GM12878 (cell line): ENCODE results near the gene PHACTR3. TPM values are rescaled to one million over a fixed set of nuclear protein-coding genes. Genes with fewer than 3 reads are reported as not detected.

Experiments
- ATAC-seq: fragments of 200-7000 bp; cut with Tn5 transposase; 3 replicates; pipeline ENCODE4 v1.9.1; 2020; ENCODE audit warnings: mild to moderate bottlenecking, moderate library complexity
- BruUV-seq: library from RNA; stranded (reverse); fragments of 400-500 nt; replicated peaks from 2 replicates; lab custom pipeline; 2021; lab: Mats Ljungman, UMichigan
- CTCF ChIA-PET: fragments of 300-600 bp; sonication (Branson Sonifier 250); formaldehyde crosslinking; extraction: SDS; loops from one replicate; lab custom pipeline; 2021; ENCODE audit warnings: inconsistent platforms; lab: Yijun Ruan, JAX
- POLR2A ChIA-PET: fragments of 350-600 bp; formaldehyde crosslinking; extraction: SDS; loops from one replicate; lab custom pipeline; 2021; ENCODE audit warnings: inconsistent platforms; lab: Charles Lee
- RAD21 ChIA-PET: fragments of 300-600 bp; sonication (Branson Sonifier 250); formaldehyde crosslinking; loops from one replicate; lab custom pipeline; 2023; ENCODE audit warnings: antibody characterized with exemption; ENCODE audit not compliant: unreplicated experiment; lab: Charles Lee
- SMC1A ChIA-PET: fragments of 300-600 bp; sonication (Branson Sonifier 250); formaldehyde crosslinking; loops from one replicate; lab custom pipeline; 2023; ENCODE audit not compliant: unreplicated experiment, uncharacterized antibody; lab: Charles Lee
- DNase-seq: peaks from one replicate; pipeline ENCODE4 v3.0.0-alpha.2; 2011; ENCODE audit warnings: low read depth, low spot score
- FAIRE-seq: peaks from 3 replicates; lab custom pipeline; 2011; peaks lifted over from hg19 to GRCh38; lab: Jason Lieb, UNC
- H2AFZ ChIP-seq: 2 replicates; pipeline ENCODE4 v1.6.0; 2011; ENCODE audit warnings: low read depth, low read length, control low read depth; ENCODE audit not compliant: control insufficient read depth
- H3K27ac ChIP-seq: 2 replicates; pipeline ENCODE4 v1.5.1; 2011; ENCODE audit warnings: control low read depth; ENCODE audit not compliant: control insufficient read depth, insufficient read depth
- H3K27me3 ChIP-seq, 2 experiments: replicated peaks in 1 of 2; 2 replicates each; pipeline versions ENCODE4 v1.6.0 to v1.6.1; 2011; ENCODE audit warnings: low read length in 1 of 2; ENCODE audit not compliant: control insufficient read depth in 2 of 2, insufficient read depth in 2 of 2
- H3K36me3 ChIP-seq, 2 experiments: 2 replicates each; pipeline ENCODE4 v1.5.1; 2011; ENCODE audit warnings: low read length in 1 of 2; ENCODE audit not compliant: control insufficient read depth in 2 of 2, insufficient read depth in 2 of 2
- H3K4me1 ChIP-seq: 2 replicates; pipeline ENCODE4 v1.6.1; 2011; ENCODE audit warnings: mild to moderate bottlenecking, low read length, moderate library complexity, mixed read lengths; ENCODE audit not compliant: control insufficient read depth, insufficient read depth
- H3K4me2 ChIP-seq: 2 replicates; pipeline ENCODE4 v1.6.0; 2011; ENCODE audit warnings: control low read depth; ENCODE audit not compliant: control insufficient read depth, insufficient read depth
- H3K4me3 ChIP-seq: fragments of 200-600 bp; sonication (generic); 2 replicates; pipeline ENCODE4 v1.5.1; 2016
- H3K79me2 ChIP-seq: 2 replicates; pipeline ENCODE4 v1.6.0; 2011; ENCODE audit warnings: low read length; ENCODE audit not compliant: control insufficient read depth, insufficient read depth
- H3K9ac ChIP-seq: 2 replicates; pipeline ENCODE4 v1.8.0; 2011; ENCODE audit warnings: low read length, control low read depth, mixed read lengths; ENCODE audit not compliant: control insufficient read depth, insufficient read depth
- H3K9me3 ChIP-seq: replicated peaks from 3 replicates; pipeline ENCODE4 v1.5.1; 2011; ENCODE audit warnings: mild to moderate bottlenecking, low read length; ENCODE audit not compliant: control insufficient read depth, insufficient read depth
- H4K20me1 ChIP-seq: 2 replicates; pipeline ENCODE4 v1.6.0; 2011; ENCODE audit not compliant: control insufficient read depth, insufficient read depth
- CBFB ChIP-seq: IDR thresholded peaks from 2 replicates; pipeline ENCODE4 v1.6.1; 2016; ENCODE audit warnings: antibody characterized with exemption, low read depth
- CBX5 ChIP-seq: sonication (generic); IDR thresholded peaks from 2 replicates; pipeline ENCODE4 v1.6.1; 2016; ENCODE audit warnings: low read depth, moderate library complexity, mild to moderate bottlenecking, inconsistent platforms
- FOS ChIP-seq: IDR thresholded peaks from 3 replicates; pipeline ENCODE4 v1.6.1; 2011; ENCODE audit warnings: borderline replicate concordance; ENCODE audit not compliant: insufficient read length; ENCODE audit errors: extremely low read depth
- KDM1A ChIP-seq: fragments of 200-600 bp; sonication (generic); IDR thresholded peaks from 2 replicates; pipeline ENCODE4 v1.6.1; 2016; ENCODE audit warnings: borderline replicate concordance
- MAX ChIP-seq: IDR thresholded peaks from 2 replicates; pipeline ENCODE4 v1.6.1; 2012; ENCODE audit warnings: low read depth, low read length, improper control_type of control experiment
- NR2C1 ChIP-seq: fragments of 450-650 bp; IDR thresholded peaks from 2 replicates; pipeline ENCODE4 v1.6.1; 2017; ENCODE audit warnings: antibody characterized with exemption, mild to moderate bottlenecking, moderate library complexity
- PBX3 ChIP-seq: IDR thresholded peaks from 2 replicates; pipeline ENCODE4 v1.6.1; 2011; ENCODE audit warnings: mild to moderate bottlenecking, low read depth, low read length, moderate library complexity; ENCODE audit not compliant: insufficient replicate concordance
- POLR2AphosphoS5 ChIP-seq: IDR thresholded peaks from 2 replicates; pipeline ENCODE4 v1.6.1; 2011; ENCODE audit warnings: mild to moderate bottlenecking, low read length, inconsistent platforms
- TAF1 ChIP-seq: IDR thresholded peaks from 2 replicates; pipeline ENCODE4 v1.6.1; 2011; ENCODE audit warnings: mild to moderate bottlenecking, low read depth, low read length, borderline replicate concordance
- TCF3 ChIP-seq: IDR thresholded peaks from 2 replicates; pipeline ENCODE4 v1.6.1; 2012; ENCODE audit warnings: low read depth, mild to moderate bottlenecking, low read length, borderline replicate concordance; ENCODE audit not compliant: insufficient read depth
- ZBTB4 ChIP-seq: fragments of 450-650 bp; formaldehyde crosslinking; IDR thresholded peaks from 2 replicates; pipeline ENCODE4 v1.4.0; 2022; ENCODE audit warnings: mild to moderate bottlenecking, moderate library complexity
- WGBS: methylation state at CpG from one replicate; pipeline ENCODE4 v1.1.6; 2016; ENCODE audit warnings: low lambda C conversion rate; ENCODE audit not compliant: insufficient replicate concordance, insufficient coverage; ENCODE audit errors: missing lambda C conversion rate; 5-methylcytosine and 5-hydroxymethylcytosine counted together
- in situ Hi-C: fragments of 300-500 bp; cut with MboI; formaldehyde crosslinking; loops from 9 replicates; pipeline ENCODE4 v1.14.3; 2018; ENCODE audit warnings: mixed read lengths
- intact Hi-C: fragments of 100-400 bp; cut with micrococcal nuclease; formaldehyde crosslinking; loops from one replicate; pipeline ENCODE4 v1.14.2; 2022; ENCODE audit not compliant: unreplicated experiment
- polyA plus RNA-seq, 11 experiments: library from polyadenylated mRNA; depleted of rRNA in 4 of 11; unstranded in 6 of 11; stranded (reverse) in 5 of 11; fragments of >200 nt; fragmentation: Nextera tagmentation in 4 of 11; fragmentation: Illumina TruSeq in 1 of 11; extraction: Ambion mirVana in 4 of 11; extraction: Trizol in 1 of 11; gene quantifications; 1 replicate in 1 of 11; 2 replicates in 10 of 11; pipeline versions ENCODE4 v1.2.1 to v1.2.3, GENCODE V29; 2011 to 2016; ENCODE audit warnings: inconsistent platforms in 2 of 11, missing spikeins in 2 of 11, low read depth in 1 of 11
- total RNA-seq, 4 experiments: library from RNA; depleted of rRNA in 3 of 4; stranded (reverse); fragments of >200 nt in 3 of 4; fragmentation: Illumina TruSeq in 1 of 4; extraction: Trizol in 1 of 4; gene quantifications; 2 replicates each; pipeline versions ENCODE4 v1.2.1 to v1.2.3, GENCODE V29; 2013 to 2021
- TF ChIP-seq, protein P1 (sequence below): fragments of 150-350 bp; IDR thresholded peaks from 2 replicates; pipeline ENCODE4 v1.6.1; 2016; ENCODE audit warnings: low read depth, low read length

PHACTR3 gene
- total and polyA plus RNA-seq, 10 of the 15 experiments (the other 5 are each of a cell fraction or from before 2014, with no cell fraction given): 0.17 to 2.7 (median 0.27) TPM; not detected in 1

- Histone ChIP-seq H3K27ac (no peak overlapping the region), H3K79me2 (no peaks in the 10 kb centered on the region), H3K9ac (no peak overlapping the region), H2AFZ (peak overlapping the region; percentile 37), H3K36me3 (no peaks in the 10 kb centered on the region), H3K4me3 (no peak overlapping the region), H4K20me1 (no peaks in the 10 kb centered on the region), H3K27me3 (no peaks in the 10 kb centered on the region; a peak in 1 of 4 replicates), H3K4me2 (no peak overlapping the region), H3K9me3 (no peaks in the 10 kb centered on the region), H3K4me1 (peaks cover 17% of the 10 kb centered on the region)
- TF ChIP-seq MAX: no peak
- TF ChIP-seq POLR2AphosphoS5: no peak
- TF ChIP-seq FOS: no peak
- TF ChIP-seq TCF3: no peak
- TF ChIP-seq, protein P1, sequence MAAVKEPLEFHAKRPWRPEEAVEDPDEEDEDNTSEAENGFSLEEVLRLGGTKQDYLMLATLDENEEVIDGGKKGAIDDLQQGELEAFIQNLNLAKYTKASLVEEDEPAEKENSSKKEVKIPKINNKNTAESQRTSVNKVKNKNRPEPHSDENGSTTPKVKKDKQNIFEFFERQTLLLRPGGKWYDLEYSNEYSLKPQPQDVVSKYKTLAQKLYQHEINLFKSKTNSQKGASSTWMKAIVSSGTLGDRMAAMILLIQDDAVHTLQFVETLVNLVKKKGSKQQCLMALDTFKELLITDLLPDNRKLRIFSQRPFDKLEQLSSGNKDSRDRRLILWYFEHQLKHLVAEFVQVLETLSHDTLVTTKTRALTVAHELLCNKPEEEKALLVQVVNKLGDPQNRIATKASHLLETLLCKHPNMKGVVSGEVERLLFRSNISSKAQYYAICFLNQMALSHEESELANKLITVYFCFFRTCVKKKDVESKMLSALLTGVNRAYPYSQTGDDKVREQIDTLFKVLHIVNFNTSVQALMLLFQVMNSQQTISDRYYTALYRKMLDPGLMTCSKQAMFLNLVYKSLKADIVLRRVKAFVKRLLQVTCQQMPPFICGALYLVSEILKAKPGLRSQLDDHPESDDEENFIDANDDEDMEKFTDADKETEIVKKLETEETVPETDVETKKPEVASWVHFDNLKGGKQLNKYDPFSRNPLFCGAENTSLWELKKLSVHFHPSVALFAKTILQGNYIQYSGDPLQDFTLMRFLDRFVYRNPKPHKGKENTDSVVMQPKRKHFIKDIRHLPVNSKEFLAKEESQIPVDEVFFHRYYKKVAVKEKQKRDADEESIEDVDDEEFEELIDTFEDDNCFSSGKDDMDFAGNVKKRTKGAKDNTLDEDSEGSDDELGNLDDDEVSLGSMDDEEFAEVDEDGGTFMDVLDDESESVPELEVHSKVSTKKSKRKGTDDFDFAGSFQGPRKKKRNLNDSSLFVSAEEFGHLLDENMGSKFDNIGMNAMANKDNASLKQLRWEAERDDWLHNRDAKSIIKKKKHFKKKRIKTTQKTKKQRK: no peak
- no peak for TF ChIP-seq KDM1A
- TF ChIP-seq PBX3: no peak
- TF ChIP-seq CBX5: no peak
- TF ChIP-seq NR2C1: no peak
- no peak for TF ChIP-seq ZBTB4 (CRISPR knock-in tag)
- TF ChIP-seq TAF1: no peak
- TF ChIP-seq CBFB: no peak
- 4% methylated on average over 16 of the region's 16 CpGs for WGBS
- ATAC-seq (peak; percentile 71), FAIRE-seq (no peak), DNase-seq (no peak)
- RAD21 ChIA-PET: interaction anchor here (1.2 to 1.4 kb wide), 2 partner anchors 14 to 52 kb away, joined by 4 to 6 read pairs; no protein-coding TSS in a partner anchor
- no TSS peak for BruUV-seq
- POLR2A ChIA-PET: no interaction called here
- SMC1A ChIA-PET: interaction anchor here (6.6 kb wide), 1 partner anchor 14 kb away, joined by 56 read pairs; no protein-coding TSS in a partner anchor
- CTCF ChIA-PET: interaction anchor here (1.3 to 10.5 kb wide), 4 partner anchors 14 to 83 kb away, joined by 3 to 70 read pairs (median 5); no protein-coding TSS in a partner anchor
- intact Hi-C loops: no loop called here
- in situ Hi-C loops: no loop called here
Observed at GRCh38 chr20:59835448-59836395, 231.4 kb downstream of the PHACTR3 start.
